Stimulated activated CD4-positive, alpha-beta T cell treated with anti-CD3 and anti-CD28 coated beads, Interleukin-12 subunit alpha, Interleukin-12 subunit beta, amount 100 ng/mL, for 48 hours (primary cell): ENCODE results near the gene CYYR1.

Experiments used
- DNase-seq, 3 donors: peaks; one replicate each; pipeline ENCODE4 v3.0.0-alpha.2; 2020; ENCODE audit warnings: low read depth in 2 of 3, low spot score in 1 of 3

The CYYR1 gene

GRCh38 chr21:26438976-26439375, 134.1 kb downstream of the CYYR1 start:
- no peak for DNase-seq

GRCh38 chr21:26437326-26438009, 135.6 kb downstream of the CYYR1 start:
- DNase-seq: no peak

GRCh38 chr21:26433386-26433785, 139.7 kb downstream of the CYYR1 start:
- DNase-seq: no peak

- no peak for DNase-seq
These were observed 140.7 kb downstream of the CYYR1 start for GRCh38 chr21:26432410-26432809.

GRCh38 chr21:26425576-26425975, 147.5 kb downstream of the CYYR1 start:
- no peak for DNase-seq

GRCh38 chr21:26423511-26423910, 149.6 kb downstream of the CYYR1 start:
- no peak for DNase-seq

- DNase-seq: no peak
These were observed 150.4 kb downstream of the CYYR1 start for GRCh38 chr21:26422706-26423105.

GRCh38 chr21:26422138-26422537, 150.9 kb downstream of the CYYR1 start:
- no peak for DNase-seq

- no peak for DNase-seq
These were observed 151.4 kb downstream of the CYYR1 start for GRCh38 chr21:26421724-26422123.
